ENCODE results near the gene JPT2.

- no peak for TF ChIP-seq CTCF (IDR thresholded peaks at IDR 0.05)
- no peak for TF ChIP-seq POLR2A (IDR thresholded peaks at IDR 0.05)
Observed at GRCh38 chr16:1639860-1640259, 38.2 kb upstream of the JPT2 start.

Measured in adrenal gland (tissue), 5 donors.